Pancreas (tissue), 10 donors: ENCODE results near the gene TMEM170B. TPM values are rescaled to one million over a fixed set of nuclear protein-coding genes. Genes with fewer than 3 reads are reported as not detected.
A peak's percentile ranks its signal among the peaks of the same experiment; 100 is the strongest.

ENCODE experiments used
- ATAC-seq, 4 donors: fragments of 200-7000 bp; cut with Tn5 transposase; one replicate each; pipeline versions ENCODE4 v1.8.0 to v1.9.1; 2020; ENCODE audit warnings: mild to moderate bottlenecking in 4 of 4, moderate library complexity in 4 of 4
- DNase-seq, 6 donors: peaks; one replicate each; pipeline ENCODE4 v3.0.0-alpha.2; 2020
- FAIRE-seq: peaks from 2 replicates; lab custom pipeline; 2012; peaks lifted over from hg19 to GRCh38; lab: Jason Lieb, UNC
- H3K27ac ChIP-seq, 4 donors: fragments of 200-600 bp; sonication (generic); 1 replicate in 3 of 4; 2 replicates in 1 of 4; pipeline versions ENCODE4 v1.5.0 to v1.8.0; 2020
- H3K27me3 ChIP-seq, 4 donors: fragments of 200-600 bp; one replicate each; pipeline ENCODE4 v1.8.0; 2021
- H3K36me3 ChIP-seq, 3 donors: fragments of 200-600 bp; sonication (generic) in 1 of 3; one replicate each; pipeline versions ENCODE4 v1.5.0 to v1.8.0; 2020 to 2021
- H3K4me1 ChIP-seq, 3 donors: fragments of 200-600 bp; one replicate each; pipeline ENCODE4 v1.8.0; 2021
- H3K4me3 ChIP-seq, 4 donors: fragments of 200-600 bp; sonication (generic) in 2 of 4; one replicate each; pipeline versions ENCODE4 v1.5.0 to v1.8.0; 2020 to 2021
- H3K9me3 ChIP-seq, 4 donors: fragments of 200-600 bp; one replicate each; pipeline ENCODE4 v1.8.0; 2021
- WGBS, 2 donors: extraction: QIAGEN DNeasy Blood & Tissue Kit; methylation state at CpG; one replicate each; pipeline ENCODE4 v1.1.7; 2013; 5-methylcytosine and 5-hydroxymethylcytosine counted together
- intact Hi-C, 3 donors: fragments of 100-400 bp; cut with DNase I; formaldehyde crosslinking; loops; one replicate each; pipeline versions ENCODE4 v1.11.1 to v1.14.2; 2022
- polyA plus RNA-seq, 2 donors: library from polyadenylated mRNA; stranded (reverse); fragments of 200-250 nt; gene quantifications; one replicate each; pipeline ENCODE4 v1.2.3, GENCODE V29; 2013
- total RNA-seq, 6 donors: library from RNA; stranded (reverse); fragmentation: NEBNext Ultra II Directional in 4 of 6; extraction: Animal tissue kit (Norgen Biotek cat#: 25700) in 4 of 6; gene quantifications; one replicate each; pipeline versions ENCODE4 v1.2.1 to v1.2.4, GENCODE V29; 2021 to 2023
- TF ChIP-seq, protein P1 (sequence below), 4 donors: fragments of 200-600 bp; sonication (generic) in 3 of 4; IDR thresholded peaks; one replicate each; pipeline versions ENCODE4 v1.5.0 to v1.8.0; 2021; ENCODE audit warnings: antibody characterized with exemption in 4 of 4
- donor health status: healthy with polysubstance abuse.
- donor health status: DM: no; HTN: no; CAD: no; lungs with moderate emphysema.
- donor health status: DM: no; HTN: no; CAD: no.
- donor health status: control.
- donor health status: control.
- donor health status: Bipolar disorder and iron deficiency.
- donor health status: DM: yes; HTN: yes; CAD: no.
- donor health status: DM: no; HTN: no; CAD: no.
- donor health status: DM: no; HTN: no; CAD: no.
- donor health status: DM: yes; HTN: yes; CAD: no.

The TMEM170B gene
- total and polyA plus RNA-seq, 8 donors: 0.49 to 2.3 (median 1.4) TPM

DNA sequence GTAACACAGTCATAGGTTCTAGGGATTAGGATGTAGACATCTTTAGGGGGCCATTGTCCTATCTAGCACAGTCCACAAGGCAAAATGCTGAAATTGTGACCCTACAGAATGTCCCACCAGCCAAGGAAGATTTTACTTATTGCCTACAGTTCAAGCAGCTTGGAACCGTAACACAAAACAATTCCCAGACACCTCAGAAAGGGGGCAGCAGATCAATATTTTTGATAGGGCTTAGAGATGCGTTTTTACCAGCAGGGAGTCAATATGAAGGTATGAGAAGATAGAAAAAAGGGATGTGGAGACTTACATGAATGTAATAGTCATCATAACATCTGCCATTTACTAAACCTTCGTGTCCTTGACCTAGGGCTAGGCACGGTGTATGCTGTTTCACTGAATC lies 81.0 kb downstream of the TMEM170B start:
- 27 to 30% methylated on average over 4 of the region's 4 CpGs for WGBS, 2 donors
- FAIRE-seq: no peak
- intact Hi-C loops: no loop called here

DNA sequence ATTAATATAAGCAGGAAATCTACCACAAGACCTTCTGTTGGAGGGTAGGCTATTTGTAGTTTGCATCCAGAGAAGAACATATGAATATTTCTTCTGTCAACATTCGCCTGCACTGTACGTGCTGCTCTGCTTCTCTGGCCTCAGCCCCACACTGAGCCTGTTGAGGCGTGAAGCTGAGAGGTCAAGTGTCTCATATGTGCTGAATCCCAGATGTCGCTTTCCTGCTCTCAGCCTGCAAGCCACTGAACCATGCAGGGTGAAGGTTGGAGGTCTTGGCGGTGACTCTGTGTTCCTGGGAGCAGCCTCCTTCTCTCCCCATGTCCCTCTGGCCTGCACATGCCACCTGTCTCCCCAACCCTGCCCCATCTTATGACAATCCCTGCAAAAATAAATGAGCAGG lies 83.6 kb downstream of the TMEM170B start:
- peak in 2 of 4 donors; percentile 80 for ATAC-seq
- TF ChIP-seq, protein P1, sequence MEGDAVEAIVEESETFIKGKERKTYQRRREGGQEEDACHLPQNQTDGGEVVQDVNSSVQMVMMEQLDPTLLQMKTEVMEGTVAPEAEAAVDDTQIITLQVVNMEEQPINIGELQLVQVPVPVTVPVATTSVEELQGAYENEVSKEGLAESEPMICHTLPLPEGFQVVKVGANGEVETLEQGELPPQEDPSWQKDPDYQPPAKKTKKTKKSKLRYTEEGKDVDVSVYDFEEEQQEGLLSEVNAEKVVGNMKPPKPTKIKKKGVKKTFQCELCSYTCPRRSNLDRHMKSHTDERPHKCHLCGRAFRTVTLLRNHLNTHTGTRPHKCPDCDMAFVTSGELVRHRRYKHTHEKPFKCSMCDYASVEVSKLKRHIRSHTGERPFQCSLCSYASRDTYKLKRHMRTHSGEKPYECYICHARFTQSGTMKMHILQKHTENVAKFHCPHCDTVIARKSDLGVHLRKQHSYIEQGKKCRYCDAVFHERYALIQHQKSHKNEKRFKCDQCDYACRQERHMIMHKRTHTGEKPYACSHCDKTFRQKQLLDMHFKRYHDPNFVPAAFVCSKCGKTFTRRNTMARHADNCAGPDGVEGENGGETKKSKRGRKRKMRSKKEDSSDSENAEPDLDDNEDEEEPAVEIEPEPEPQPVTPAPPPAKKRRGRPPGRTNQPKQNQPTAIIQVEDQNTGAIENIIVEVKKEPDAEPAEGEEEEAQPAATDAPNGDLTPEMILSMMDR (IDR thresholded peaks at IDR 0.05): no peak
- no peak for DNase-seq

More for the DNA sequence above, 81.0 kb downstream of the TMEM170B start:
- Histone ChIP-seq H3K9me3 (no peaks in the 10 kb centered on the region), H3K27ac (no peak overlapping the region), H3K27me3 (no peaks in the 10 kb centered on the region), H3K36me3 (no peaks in the 10 kb centered on the region), H3K4me3 (no peak overlapping the region), H3K4me1 (no peaks in the 10 kb centered on the region)
- DNase-seq (no peak), ATAC-seq (peak in 3 of 4 donors; percentile 6 to 76 (median 54))
- TF ChIP-seq, protein P1 (IDR thresholded peaks at IDR 0.05): peak in 1 of 4 donors; percentile 7

DNA sequence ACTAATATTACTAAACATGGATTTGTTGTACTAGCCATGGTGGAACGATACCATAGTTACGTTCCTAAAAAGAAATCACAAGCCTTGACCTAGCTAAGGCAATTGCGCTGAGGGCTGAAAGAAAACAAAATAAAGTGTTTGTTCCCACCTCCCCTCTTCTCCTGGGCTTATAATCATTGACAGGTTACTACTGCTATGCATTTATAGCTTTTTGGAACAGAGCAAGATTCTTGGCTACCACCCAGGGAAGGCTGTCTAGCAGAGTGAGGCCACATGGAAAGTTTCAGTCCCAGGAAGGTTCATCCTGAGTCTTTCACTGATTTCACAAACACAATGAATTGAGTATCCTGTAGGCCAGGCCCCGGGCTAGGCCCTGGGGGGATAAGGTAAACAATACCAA lies 84.6 kb downstream of the TMEM170B start:
- WGBS, 2 donors: 71 to 75% methylated on average over 4 of the region's 4 CpGs
- no peak for DNase-seq
- ATAC-seq: peak in 1 of 4 donors; percentile 42
- no peak overlapping the region for H3K27ac ChIP-seq
- TF ChIP-seq, protein P1 (IDR thresholded peaks at IDR 0.05): no peak
- intact Hi-C loops: no loop called here
- H3K4me1 ChIP-seq: no peaks in the 10 kb centered on the region
- no peaks in the 10 kb centered on the region for H3K36me3 ChIP-seq
- no peak for FAIRE-seq
- H3K9me3 ChIP-seq: no peaks in the 10 kb centered on the region
- no peak overlapping the region for H3K4me3 ChIP-seq
- no peaks in the 10 kb centered on the region for H3K27me3 ChIP-seq

More for the DNA sequence above, 83.6 kb downstream of the TMEM170B start:
- H3K4me1 ChIP-seq: no peaks in the 10 kb centered on the region
- no peaks in the 10 kb centered on the region for H3K9me3 ChIP-seq
- no peaks in the 10 kb centered on the region for H3K36me3 ChIP-seq
- WGBS, 2 donors: 82 to 87% methylated on average over 5 of the region's 5 CpGs
- H3K27me3 ChIP-seq: no peaks in the 10 kb centered on the region
- no peak overlapping the region for H3K27ac ChIP-seq
- FAIRE-seq: no peak
- H3K4me3 ChIP-seq: no peak overlapping the region
- intact Hi-C loops: no loop called here

DNA sequence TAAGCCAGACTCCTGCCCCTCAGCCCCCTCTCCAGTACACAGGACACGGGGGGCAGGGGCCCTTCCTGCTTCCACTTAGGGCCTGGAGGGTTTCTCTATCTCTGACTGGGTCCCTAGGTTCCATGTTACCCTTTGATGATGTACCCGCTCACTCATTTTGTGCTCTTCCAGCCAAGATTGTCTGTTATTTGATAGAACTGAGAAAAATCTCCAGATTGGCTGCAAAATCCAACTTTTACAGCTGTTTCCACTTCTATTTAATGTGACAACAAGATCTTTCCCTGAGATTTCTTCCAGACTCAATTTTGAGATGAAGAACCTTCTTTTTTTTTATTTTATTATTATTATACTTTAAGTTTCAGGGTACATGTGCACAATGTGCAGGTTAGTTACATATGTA lies 85.7 kb downstream of the TMEM170B start:
- H3K27me3 ChIP-seq: no peaks in the 10 kb centered on the region
- intact Hi-C loops: no loop called here
- ATAC-seq (no peak), DNase-seq (no peak), FAIRE-seq (no peak)
- no peaks in the 10 kb centered on the region for H3K9me3 ChIP-seq
- H3K4me1 ChIP-seq: no peaks in the 10 kb centered on the region
- H3K27ac ChIP-seq: no peak overlapping the region
- WGBS, 2 donors: 96 to 100% methylated on average over 2 of the region's 2 CpGs
- H3K36me3 ChIP-seq: no peaks in the 10 kb centered on the region
- no peak overlapping the region for H3K4me3 ChIP-seq
- TF ChIP-seq, protein P1 (IDR thresholded peaks at IDR 0.05): no peak

DNA sequence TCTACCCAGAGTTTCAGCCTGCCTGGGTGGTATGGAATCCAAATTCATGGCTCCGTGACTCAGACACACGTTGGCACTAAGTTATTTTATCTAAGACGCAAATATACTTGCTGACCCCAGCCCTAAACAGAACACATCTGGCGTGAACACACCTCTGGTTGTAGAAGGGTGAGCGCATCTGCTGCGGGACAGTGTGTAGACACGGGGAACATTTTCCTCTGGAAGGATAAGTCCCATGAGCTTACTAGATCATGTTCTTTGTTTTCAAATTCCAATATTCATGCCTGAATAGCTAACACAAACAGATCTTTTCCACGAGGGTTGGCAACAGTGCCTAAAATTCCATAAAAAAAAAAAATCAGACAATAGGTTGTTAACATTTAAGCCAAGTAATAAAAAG lies 87.8 kb downstream of the TMEM170B start:
- H3K27ac ChIP-seq: no peak overlapping the region
- intact Hi-C loops: no loop called here
- no peak overlapping the region for H3K4me3 ChIP-seq
- H3K36me3 ChIP-seq: no peaks in the 10 kb centered on the region
- H3K9me3 ChIP-seq: no peaks in the 10 kb centered on the region
- 79 to 82% methylated on average over 8 of the region's 8 CpGs for WGBS, 2 donors
- no peaks in the 10 kb centered on the region for H3K27me3 ChIP-seq
- no peak for ATAC-seq
- TF ChIP-seq, protein P1 (IDR thresholded peaks at IDR 0.05): no peak
- H3K4me1 ChIP-seq: no peaks in the 10 kb centered on the region
- no peak for FAIRE-seq
- no peak for DNase-seq
